HEK293 (cell line): ENCODE results near the gene INSRR.

ENCODE experiments used
- CTCF ChIA-PET: fragments of 350-600 bp; formaldehyde crosslinking; extraction: SDS; loops from one replicate; lab custom pipeline; 2021; ENCODE audit warnings: antibody characterized with exemption; lab: Yijun Ruan, JAX
- POLR2A ChIA-PET: fragments of 300-600 bp; formaldehyde crosslinking; extraction: SDS; loops from one replicate; lab custom pipeline; 2020; ENCODE audit warnings: antibody characterized with exemption, inconsistent platforms; lab: Yijun Ruan, JAX
- H3K27ac ChIP-seq: fragments of 200-500 bp; sonication (Bioruptor generic); 2 replicates; pipeline ENCODE4 v1.5.1; 2014; ENCODE audit warnings: low read depth, low read length, control low read depth, inconsistent platforms; ENCODE audit errors: extremely low read depth
- H3K36me3 ChIP-seq, 2 experiments: fragments of 200-500 bp in 1 of 2; sonication (Bioruptor generic) in 1 of 2; 1 replicate in 1 of 2; 2 replicates in 1 of 2; pipeline ENCODE4 v1.5.1; 2014 to 2017; ENCODE audit warnings: inconsistent platforms in 2 of 2, low read length in 2 of 2; ENCODE audit not compliant: control insufficient read depth in 2 of 2, insufficient read depth in 1 of 2
- H3K4me1 ChIP-seq: fragments of 200-500 bp; sonication (Bioruptor generic); 2 replicates; pipeline ENCODE4 v1.5.1; 2014; ENCODE audit warnings: mild to moderate bottlenecking, low read length, inconsistent platforms; ENCODE audit not compliant: control insufficient read depth, insufficient read depth
- H3K4me3 ChIP-seq: 2 replicates; pipeline ENCODE4 v1.5.1; 2011; ENCODE audit warnings: low read depth, mild to moderate bottlenecking, control low read depth, low read length, moderate library complexity
- H3K9me3 ChIP-seq: fragments of 200-500 bp; sonication (Bioruptor generic); 2 replicates; pipeline ENCODE4 v1.5.1; 2014; ENCODE audit warnings: low read depth, low read length, inconsistent platforms; ENCODE audit not compliant: control insufficient read depth, insufficient read depth
- PRDM10 ChIP-seq: fragments of 450-650 bp; formaldehyde crosslinking; IDR thresholded peaks from 2 replicates; pipeline ENCODE4 v1.5.1; 2016; ENCODE audit warnings: missing biosample characterization, missing genetic modification characterization
- REST ChIP-seq: fragments of 450-650 bp; formaldehyde crosslinking; IDR thresholded peaks from 2 replicates; pipeline ENCODE4 v1.5.1; 2016; ENCODE audit warnings: missing biosample characterization, missing genetic modification characterization
- YY1 ChIP-seq: fragments of 450-650 bp; formaldehyde crosslinking; IDR thresholded peaks from 2 replicates; pipeline ENCODE4 v1.5.1; 2018; ENCODE audit warnings: missing biosample characterization, missing genetic modification characterization
- ZNF155 ChIP-seq: fragments of 450-650 bp; formaldehyde crosslinking; IDR thresholded peaks from 2 replicates; pipeline ENCODE4 v1.5.1; 2016; ENCODE audit warnings: missing biosample characterization, missing genetic modification characterization
- ZNF157 ChIP-seq: fragments of 450-650 bp; formaldehyde crosslinking; IDR thresholded peaks from 2 replicates; pipeline ENCODE4 v1.5.1; 2016; ENCODE audit warnings: missing biosample characterization, missing genetic modification characterization
- ZNF184 ChIP-seq: fragments of 450-650 bp; IDR thresholded peaks from 2 replicates; pipeline ENCODE4 v1.5.1; 2018; ENCODE audit warnings: missing biosample characterization, mild to moderate bottlenecking, missing genetic modification characterization
- ZNF239 ChIP-seq: fragments of 450-650 bp; formaldehyde crosslinking; IDR thresholded peaks from 2 replicates; pipeline ENCODE4 v1.5.1; 2016; ENCODE audit warnings: missing biosample characterization, missing genetic modification characterization
- ZNF654 ChIP-seq: fragments of 450-650 bp; formaldehyde crosslinking; IDR thresholded peaks from 2 replicates; pipeline ENCODE4 v1.5.1; 2016; ENCODE audit warnings: low read depth, missing biosample characterization, missing genetic modification characterization
- ZXDB ChIP-seq: fragments of 450-650 bp; formaldehyde crosslinking; IDR thresholded peaks from 2 replicates; pipeline ENCODE4 v1.5.1; 2016; ENCODE audit warnings: missing biosample characterization, missing genetic modification characterization
- TF ChIP-seq, protein P1 (sequence below): fragments of 450-650 bp; formaldehyde crosslinking; IDR thresholded peaks from 2 replicates; pipeline ENCODE4 v1.5.1; 2017; ENCODE audit warnings: missing biosample characterization, missing genetic modification characterization
- TF ChIP-seq, protein P2 (sequence below): fragments of 450-650 bp; formaldehyde crosslinking; IDR thresholded peaks from 2 replicates; pipeline ENCODE4 v1.5.1; 2016; ENCODE audit warnings: missing biosample characterization, missing genetic modification characterization, low read depth
- TF ChIP-seq, protein P3 (sequence below): fragments of 450-650 bp; formaldehyde crosslinking; IDR thresholded peaks from 2 replicates; pipeline ENCODE4 v1.5.1; 2016; ENCODE audit warnings: missing biosample characterization, missing genetic modification characterization

Gene INSRR

DNA sequence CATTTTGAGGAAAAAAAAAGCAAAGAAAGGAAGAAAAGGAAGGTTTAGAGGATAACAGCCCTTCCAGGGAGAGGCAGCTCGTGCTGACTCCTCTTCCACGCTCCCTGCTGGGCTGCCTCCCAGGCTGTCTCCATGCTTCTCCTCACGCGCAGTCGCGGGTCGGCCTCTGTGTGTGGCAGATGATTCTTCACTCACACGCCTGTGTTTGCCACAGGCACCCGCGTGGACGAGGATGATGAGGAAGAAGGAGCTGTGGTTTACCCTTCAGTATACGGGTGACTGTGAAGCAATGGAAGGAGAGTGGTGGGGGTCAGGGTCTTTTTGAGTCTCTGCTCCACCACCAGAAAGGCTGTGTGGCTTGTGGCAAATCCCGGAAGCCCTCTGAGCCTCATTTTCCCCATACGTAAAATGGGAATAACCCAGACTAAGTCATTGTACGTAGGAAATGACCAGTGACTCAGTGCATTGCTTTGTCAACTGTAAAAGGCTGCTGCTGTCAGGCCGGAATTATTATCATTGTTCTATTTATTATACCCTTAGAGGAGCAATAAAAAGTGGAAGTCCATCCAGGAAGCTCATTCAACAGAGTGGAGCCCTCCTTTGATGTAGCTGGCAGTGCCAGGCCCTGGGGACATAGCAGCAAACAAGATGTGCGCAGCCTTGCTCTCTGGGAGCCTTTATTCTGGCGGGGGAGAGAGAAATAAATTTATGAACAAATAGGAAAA is 30.4 kb downstream of the INSRR start:
- CTCF ChIA-PET = interaction anchor here (0.6 to 4.4 kb wide), 5 partner anchors 9 to 103 kb away, joined by 4 to 44 read pairs (median 5); no protein-coding TSS in a partner anchor
- TF ChIP-seq ZNF239 (tag by site-specific recombination) = no peak
- TF ChIP-seq ZNF155 (tag by site-specific recombination) = no peak
- TF ChIP-seq, protein P1, sequence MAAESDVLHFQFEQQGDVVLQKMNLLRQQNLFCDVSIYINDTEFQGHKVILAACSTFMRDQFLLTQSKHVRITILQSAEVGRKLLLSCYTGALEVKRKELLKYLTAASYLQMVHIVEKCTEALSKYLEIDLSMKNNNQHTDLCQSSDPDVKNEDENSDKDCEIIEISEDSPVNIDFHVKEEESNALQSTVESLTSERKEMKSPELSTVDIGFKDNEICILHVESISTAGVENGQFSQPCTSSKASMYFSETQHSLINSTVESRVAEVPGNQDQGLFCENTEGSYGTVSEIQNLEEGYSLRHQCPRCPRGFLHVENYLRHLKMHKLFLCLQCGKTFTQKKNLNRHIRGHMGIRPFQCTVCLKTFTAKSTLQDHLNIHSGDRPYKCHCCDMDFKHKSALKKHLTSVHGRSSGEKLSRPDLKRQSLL (tag by site-specific recombination) = no peak
- TF ChIP-seq, protein P2, sequence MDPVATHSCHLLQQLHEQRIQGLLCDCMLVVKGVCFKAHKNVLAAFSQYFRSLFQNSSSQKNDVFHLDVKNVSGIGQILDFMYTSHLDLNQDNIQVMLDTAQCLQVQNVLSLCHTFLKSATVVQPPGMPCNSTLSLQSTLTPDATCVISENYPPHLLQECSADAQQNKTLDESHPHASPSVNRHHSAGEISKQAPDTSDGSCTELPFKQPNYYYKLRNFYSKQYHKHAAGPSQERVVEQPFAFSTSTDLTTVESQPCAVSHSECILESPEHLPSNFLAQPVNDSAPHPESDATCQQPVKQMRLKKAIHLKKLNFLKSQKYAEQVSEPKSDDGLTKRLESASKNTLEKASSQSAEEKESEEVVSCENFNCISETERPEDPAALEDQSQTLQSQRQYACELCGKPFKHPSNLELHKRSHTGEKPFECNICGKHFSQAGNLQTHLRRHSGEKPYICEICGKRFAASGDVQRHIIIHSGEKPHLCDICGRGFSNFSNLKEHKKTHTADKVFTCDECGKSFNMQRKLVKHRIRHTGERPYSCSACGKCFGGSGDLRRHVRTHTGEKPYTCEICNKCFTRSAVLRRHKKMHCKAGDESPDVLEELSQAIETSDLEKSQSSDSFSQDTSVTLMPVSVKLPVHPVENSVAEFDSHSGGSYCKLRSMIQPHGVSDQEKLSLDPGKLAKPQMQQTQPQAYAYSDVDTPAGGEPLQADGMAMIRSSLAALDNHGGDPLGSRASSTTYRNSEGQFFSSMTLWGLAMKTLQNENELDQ (tag by site-specific recombination) = no peak
- no peak for TF ChIP-seq ZNF157 (tag by site-specific recombination)
- TF ChIP-seq REST (tag by site-specific recombination) = no peak
- TF ChIP-seq ZNF654 = no peak
- no peak for TF ChIP-seq ZXDB
- TF ChIP-seq, protein P3, sequence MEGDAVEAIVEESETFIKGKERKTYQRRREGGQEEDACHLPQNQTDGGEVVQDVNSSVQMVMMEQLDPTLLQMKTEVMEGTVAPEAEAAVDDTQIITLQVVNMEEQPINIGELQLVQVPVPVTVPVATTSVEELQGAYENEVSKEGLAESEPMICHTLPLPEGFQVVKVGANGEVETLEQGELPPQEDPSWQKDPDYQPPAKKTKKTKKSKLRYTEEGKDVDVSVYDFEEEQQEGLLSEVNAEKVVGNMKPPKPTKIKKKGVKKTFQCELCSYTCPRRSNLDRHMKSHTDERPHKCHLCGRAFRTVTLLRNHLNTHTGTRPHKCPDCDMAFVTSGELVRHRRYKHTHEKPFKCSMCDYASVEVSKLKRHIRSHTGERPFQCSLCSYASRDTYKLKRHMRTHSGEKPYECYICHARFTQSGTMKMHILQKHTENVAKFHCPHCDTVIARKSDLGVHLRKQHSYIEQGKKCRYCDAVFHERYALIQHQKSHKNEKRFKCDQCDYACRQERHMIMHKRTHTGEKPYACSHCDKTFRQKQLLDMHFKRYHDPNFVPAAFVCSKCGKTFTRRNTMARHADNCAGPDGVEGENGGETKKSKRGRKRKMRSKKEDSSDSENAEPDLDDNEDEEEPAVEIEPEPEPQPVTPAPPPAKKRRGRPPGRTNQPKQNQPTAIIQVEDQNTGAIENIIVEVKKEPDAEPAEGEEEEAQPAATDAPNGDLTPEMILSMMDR = no peak
- TF ChIP-seq YY1 (tag by site-specific recombination) = no peak
- TF ChIP-seq PRDM10 (tag by site-specific recombination) = no peak
- no peak for TF ChIP-seq ZNF184 (tag by site-specific recombination)
- TF ChIP-seq, all 188 proteins: peak for 0
- Histone ChIP-seq H3K36me3 (no peaks in the 10 kb centered on the region), H3K4me1 (no peaks in the 10 kb centered on the region), H3K4me3 (no peak overlapping the region), H3K9me3 (no peaks in the 10 kb centered on the region), H3K27ac (no peak overlapping the region)
- POLR2A ChIA-PET = no interaction called here
